ENCODE data around the gene ABCG4. TPM values are rescaled to one million over a fixed set of nuclear protein-coding genes. Genes with fewer than 3 reads are reported as not detected.

Gene ABCG4
- total and polyA plus RNA-seq, 2 experiments from 2014 or later: 0.58 to 1.0 TPM

DNA sequence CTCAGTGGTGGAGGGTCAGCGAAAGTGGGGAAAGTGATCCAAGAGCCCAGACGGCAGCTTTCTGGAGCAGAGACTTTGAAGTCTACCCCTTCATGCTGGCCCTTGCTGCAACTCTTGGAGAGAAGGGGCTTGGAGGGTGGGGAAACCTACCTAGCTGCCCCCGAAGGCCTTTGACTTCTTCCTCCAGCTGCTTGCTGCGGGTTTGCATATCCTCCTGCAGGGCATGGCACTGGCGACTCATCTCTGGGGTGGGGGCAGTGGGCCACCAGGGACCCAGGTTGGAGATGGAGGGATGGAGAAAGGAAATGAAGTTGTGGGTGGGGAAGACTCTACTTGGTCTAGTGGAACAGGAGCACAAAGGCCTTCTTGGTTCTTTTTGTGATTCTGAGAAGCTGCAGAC, 44.1 kb downstream of the ABCG4 start:
- no peak overlapping the region for H2AFZ ChIP-seq
- H3K36me3 ChIP-seq (ENCODE audit: insufficient read depth): no peaks in the 10 kb centered on the region
- H3K27ac Mint-ChIP-seq: no peak overlapping the region
- no peak overlapping the region for H3K4me3 ChIP-seq
- no peaks in the 10 kb centered on the region for H4K20me1 ChIP-seq (replicated peaks; ENCODE audit: insufficient read depth)
- H3K27ac ChIP-seq (ENCODE audit: low read depth): no peak overlapping the region
- 0 out of 2 replicates have a peak, but pooled peaks cover 3% of the 10 kb centered on the region for H3K4me1 ChIP-seq (ENCODE audit: insufficient read depth)
- no peak for TF ChIP-seq ZNF114 (CRISPR knock-in tag; IDR thresholded peaks at IDR 0.05)
- TF ChIP-seq EZH2phosphoT487 (IDR thresholded peaks at IDR 0.05; ENCODE audit: unreplicated experiment): no peak
- TF ChIP-seq POLR2AphosphoS5 (IDR thresholded peaks at IDR 0.05; ENCODE audit: low read depth): no peak
- TF ChIP-seq, protein P1, sequence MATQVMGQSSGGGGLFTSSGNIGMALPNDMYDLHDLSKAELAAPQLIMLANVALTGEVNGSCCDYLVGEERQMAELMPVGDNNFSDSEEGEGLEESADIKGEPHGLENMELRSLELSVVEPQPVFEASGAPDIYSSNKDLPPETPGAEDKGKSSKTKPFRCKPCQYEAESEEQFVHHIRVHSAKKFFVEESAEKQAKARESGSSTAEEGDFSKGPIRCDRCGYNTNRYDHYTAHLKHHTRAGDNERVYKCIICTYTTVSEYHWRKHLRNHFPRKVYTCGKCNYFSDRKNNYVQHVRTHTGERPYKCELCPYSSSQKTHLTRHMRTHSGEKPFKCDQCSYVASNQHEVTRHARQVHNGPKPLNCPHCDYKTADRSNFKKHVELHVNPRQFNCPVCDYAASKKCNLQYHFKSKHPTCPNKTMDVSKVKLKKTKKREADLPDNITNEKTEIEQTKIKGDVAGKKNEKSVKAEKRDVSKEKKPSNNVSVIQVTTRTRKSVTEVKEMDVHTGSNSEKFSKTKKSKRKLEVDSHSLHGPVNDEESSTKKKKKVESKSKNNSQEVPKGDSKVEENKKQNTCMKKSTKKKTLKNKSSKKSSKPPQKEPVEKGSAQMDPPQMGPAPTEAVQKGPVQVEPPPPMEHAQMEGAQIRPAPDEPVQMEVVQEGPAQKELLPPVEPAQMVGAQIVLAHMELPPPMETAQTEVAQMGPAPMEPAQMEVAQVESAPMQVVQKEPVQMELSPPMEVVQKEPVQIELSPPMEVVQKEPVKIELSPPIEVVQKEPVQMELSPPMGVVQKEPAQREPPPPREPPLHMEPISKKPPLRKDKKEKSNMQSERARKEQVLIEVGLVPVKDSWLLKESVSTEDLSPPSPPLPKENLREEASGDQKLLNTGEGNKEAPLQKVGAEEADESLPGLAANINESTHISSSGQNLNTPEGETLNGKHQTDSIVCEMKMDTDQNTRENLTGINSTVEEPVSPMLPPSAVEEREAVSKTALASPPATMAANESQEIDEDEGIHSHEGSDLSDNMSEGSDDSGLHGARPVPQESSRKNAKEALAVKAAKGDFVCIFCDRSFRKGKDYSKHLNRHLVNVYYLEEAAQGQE (IDR thresholded peaks at IDR 0.05; ENCODE audit: unreplicated experiment): no peak
- no peak for TF ChIP-seq ZNF331 (CRISPR knock-in tag; IDR thresholded peaks at IDR 0.05; ENCODE audit: low read depth)
- TF ChIP-seq, protein P2, sequence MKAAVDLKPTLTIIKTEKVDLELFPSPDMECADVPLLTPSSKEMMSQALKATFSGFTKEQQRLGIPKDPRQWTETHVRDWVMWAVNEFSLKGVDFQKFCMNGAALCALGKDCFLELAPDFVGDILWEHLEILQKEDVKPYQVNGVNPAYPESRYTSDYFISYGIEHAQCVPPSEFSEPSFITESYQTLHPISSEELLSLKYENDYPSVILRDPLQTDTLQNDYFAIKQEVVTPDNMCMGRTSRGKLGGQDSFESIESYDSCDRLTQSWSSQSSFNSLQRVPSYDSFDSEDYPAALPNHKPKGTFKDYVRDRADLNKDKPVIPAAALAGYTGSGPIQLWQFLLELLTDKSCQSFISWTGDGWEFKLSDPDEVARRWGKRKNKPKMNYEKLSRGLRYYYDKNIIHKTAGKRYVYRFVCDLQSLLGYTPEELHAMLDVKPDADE (IDR thresholded peaks at IDR 0.05): no peak
- TF ChIP-seq, protein P3, sequence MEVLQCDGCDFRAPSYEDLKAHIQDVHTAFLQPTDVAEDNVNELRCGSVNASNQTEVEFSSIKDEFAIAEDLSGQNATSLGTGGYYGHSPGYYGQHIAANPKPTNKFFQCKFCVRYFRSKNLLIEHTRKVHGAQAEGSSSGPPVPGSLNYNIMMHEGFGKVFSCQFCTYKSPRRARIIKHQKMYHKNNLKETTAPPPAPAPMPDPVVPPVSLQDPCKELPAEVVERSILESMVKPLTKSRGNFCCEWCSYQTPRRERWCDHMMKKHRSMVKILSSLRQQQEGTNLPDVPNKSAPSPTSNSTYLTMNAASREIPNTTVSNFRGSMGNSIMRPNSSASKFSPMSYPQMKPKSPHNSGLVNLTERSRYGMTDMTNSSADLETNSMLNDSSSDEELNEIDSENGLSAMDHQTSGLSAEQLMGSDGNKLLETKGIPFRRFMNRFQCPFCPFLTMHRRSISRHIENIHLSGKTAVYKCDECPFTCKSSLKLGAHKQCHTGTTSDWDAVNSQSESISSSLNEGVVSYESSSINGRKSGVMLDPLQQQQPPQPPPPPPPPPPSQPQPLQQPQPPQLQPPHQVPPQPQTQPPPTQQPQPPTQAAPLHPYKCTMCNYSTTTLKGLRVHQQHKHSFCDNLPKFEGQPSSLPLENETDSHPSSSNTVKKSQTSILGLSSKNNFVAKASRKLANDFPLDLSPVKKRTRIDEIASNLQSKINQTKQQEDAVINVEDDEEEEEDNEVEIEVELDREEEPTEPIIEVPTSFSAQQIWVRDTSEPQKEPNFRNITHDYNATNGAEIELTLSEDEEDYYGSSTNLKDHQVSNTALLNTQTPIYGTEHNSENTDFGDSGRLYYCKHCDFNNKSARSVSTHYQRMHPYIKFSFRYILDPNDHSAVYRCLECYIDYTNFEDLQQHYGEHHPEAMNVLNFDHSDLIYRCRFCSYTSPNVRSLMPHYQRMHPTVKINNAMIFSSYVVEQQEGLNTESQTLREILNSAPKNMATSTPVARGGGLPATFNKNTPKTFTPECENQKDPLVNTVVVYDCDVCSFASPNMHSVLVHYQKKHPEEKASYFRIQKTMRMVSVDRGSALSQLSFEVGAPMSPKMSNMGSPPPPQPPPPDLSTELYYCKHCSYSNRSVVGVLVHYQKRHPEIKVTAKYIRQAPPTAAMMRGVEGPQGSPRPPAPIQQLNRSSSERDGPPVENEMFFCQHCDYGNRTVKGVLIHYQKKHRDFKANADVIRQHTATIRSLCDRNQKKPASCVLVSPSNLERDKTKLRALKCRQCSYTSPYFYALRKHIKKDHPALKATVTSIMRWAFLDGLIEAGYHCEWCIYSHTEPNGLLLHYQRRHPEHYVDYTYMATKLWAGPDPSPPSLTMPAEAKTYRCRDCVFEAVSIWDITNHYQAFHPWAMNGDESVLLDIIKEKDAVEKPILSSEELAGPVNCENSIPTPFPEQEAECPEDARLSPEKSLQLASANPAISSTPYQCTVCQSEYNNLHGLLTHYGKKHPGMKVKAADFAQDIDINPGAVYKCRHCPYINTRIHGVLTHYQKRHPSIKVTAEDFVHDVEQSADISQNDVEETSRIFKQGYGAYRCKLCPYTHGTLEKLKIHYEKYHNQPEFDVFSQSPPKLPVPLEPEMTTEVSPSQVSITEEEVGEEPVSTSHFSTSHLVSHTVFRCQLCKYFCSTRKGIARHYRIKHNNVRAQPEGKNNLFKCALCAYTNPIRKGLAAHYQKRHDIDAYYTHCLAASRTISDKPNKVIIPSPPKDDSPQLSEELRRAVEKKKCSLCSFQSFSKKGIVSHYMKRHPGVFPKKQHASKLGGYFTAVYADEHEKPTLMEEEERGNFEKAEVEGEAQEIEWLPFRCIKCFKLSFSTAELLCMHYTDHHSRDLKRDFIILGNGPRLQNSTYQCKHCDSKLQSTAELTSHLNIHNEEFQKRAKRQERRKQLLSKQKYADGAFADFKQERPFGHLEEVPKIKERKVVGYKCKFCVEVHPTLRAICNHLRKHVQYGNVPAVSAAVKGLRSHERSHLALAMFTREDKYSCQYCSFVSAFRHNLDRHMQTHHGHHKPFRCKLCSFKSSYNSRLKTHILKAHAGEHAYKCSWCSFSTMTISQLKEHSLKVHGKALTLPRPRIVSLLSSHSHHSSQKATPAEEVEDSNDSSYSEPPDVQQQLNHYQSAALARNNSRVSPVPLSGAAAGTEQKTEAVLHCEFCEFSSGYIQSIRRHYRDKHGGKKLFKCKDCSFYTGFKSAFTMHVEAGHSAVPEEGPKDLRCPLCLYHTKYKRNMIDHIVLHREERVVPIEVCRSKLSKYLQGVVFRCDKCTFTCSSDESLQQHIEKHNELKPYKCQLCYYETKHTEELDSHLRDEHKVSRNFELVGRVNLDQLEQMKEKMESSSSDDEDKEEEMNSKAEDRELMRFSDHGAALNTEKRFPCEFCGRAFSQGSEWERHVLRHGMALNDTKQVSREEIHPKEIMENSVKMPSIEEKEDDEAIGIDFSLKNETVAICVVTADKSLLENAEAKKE (CRISPR knock-in tag; IDR thresholded peaks at IDR 0.05): no peak
- TF ChIP-seq JUNB (IDR thresholded peaks at IDR 0.05; ENCODE audit: unreplicated experiment): no peak
- TF ChIP-seq EZH2 (IDR thresholded peaks at IDR 0.05; ENCODE audit: low read depth, unreplicated experiment): no peak
- TF ChIP-seq, protein P4, sequence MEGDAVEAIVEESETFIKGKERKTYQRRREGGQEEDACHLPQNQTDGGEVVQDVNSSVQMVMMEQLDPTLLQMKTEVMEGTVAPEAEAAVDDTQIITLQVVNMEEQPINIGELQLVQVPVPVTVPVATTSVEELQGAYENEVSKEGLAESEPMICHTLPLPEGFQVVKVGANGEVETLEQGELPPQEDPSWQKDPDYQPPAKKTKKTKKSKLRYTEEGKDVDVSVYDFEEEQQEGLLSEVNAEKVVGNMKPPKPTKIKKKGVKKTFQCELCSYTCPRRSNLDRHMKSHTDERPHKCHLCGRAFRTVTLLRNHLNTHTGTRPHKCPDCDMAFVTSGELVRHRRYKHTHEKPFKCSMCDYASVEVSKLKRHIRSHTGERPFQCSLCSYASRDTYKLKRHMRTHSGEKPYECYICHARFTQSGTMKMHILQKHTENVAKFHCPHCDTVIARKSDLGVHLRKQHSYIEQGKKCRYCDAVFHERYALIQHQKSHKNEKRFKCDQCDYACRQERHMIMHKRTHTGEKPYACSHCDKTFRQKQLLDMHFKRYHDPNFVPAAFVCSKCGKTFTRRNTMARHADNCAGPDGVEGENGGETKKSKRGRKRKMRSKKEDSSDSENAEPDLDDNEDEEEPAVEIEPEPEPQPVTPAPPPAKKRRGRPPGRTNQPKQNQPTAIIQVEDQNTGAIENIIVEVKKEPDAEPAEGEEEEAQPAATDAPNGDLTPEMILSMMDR (conservative IDR thresholded peaks at IDR 0.05; ENCODE audit: low read depth in 2 of 2): no peak
- no peak for TF ChIP-seq NANOG (IDR thresholded peaks at IDR 0.05; ENCODE audit: borderline replicate concordance)
- no peak for TF ChIP-seq CREB1 (CRISPR knock-in tag; IDR thresholded peaks at IDR 0.05; ENCODE audit: low read depth)
- no peak for TF ChIP-seq STAT1 (IDR thresholded peaks at IDR 0.05; ENCODE audit: unreplicated experiment)
- ATAC-seq (no peak), DNase-seq (ENCODE audit: low spot score) (no peak)
- H3K27me3 Mint-ChIP-seq (ENCODE audit: insufficient read depth, low read depth, poor library complexity): peaks cover 8% of the 10 kb centered on the region
- no peaks in the 10 kb centered on the region for H3F3A ChIP-seq (replicated peaks; ENCODE audit: low read depth)
- H3K4me1 Mint-ChIP-seq: peaks cover 19% of the 10 kb centered on the region
- H3K36me3 Mint-ChIP-seq (ENCODE audit: low read depth): no peaks in the 10 kb centered on the region
- H3K27me3 ChIP-seq (ENCODE audit: insufficient read depth): no peaks in the 10 kb centered on the region
- H3K9me3 Mint-ChIP-seq: no peaks in the 10 kb centered on the region
- H3K4me2 ChIP-seq: no peak overlapping the region
- no peak overlapping the region for H3K4me3 Mint-ChIP-seq
- H3K9me2 ChIP-seq (ENCODE audit: insufficient read depth): no peaks in the 10 kb centered on the region
- no peaks in the 10 kb centered on the region for H3K79me2 ChIP-seq (replicated peaks; ENCODE audit: insufficient read depth)

All from GM23338 (cell line).